PC-9 (cell line): Measurements from ENCODE around the gene ADARB2. TPM values are rescaled to one million over a fixed set of nuclear protein-coding genes. Genes with fewer than 3 reads are reported as not detected.

ENCODE experiments used
- BruUV-seq: library from RNA; stranded (reverse); fragments of 400-500 nt; replicated peaks from 2 replicates; lab custom pipeline; 2021; lab: Mats Ljungman, UMichigan
- CTCF ChIA-PET: fragments of 300-600 bp; sonication (Branson Sonifier 250); formaldehyde crosslinking; loops from one replicate; lab custom pipeline; 2022; ENCODE audit warnings: antibody characterized with exemption; lab: Charles Lee
- POLR2A ChIA-PET: fragments of 300-600 bp; sonication (Branson Sonifier 250); formaldehyde crosslinking; loops from one replicate; lab custom pipeline; 2022; ENCODE audit warnings: antibody characterized with exemption; ENCODE audit not compliant: unreplicated experiment; lab: Charles Lee
- DNase-seq, 2 experiments: peaks; one replicate each; pipeline versions ENCODE4 v3.0.0 to v3.0.0-alpha.2; 2015 to 2022; ENCODE audit warnings: mixed read lengths in 1 of 2
- H2AFZ ChIP-seq: fragments of 200-600 bp; sonication (generic); 2 replicates; pipeline ENCODE4 v1.8.1; 2017; ENCODE audit warnings: antibody characterized with exemption
- H3F3A ChIP-seq: fragments of 200-600 bp; sonication (generic); 2 replicates; pipeline ENCODE4 v1.8.1; 2017; ENCODE audit warnings: antibody characterized with exemption, mild to moderate bottlenecking, low read depth; ENCODE audit not compliant: insufficient read depth
- H3K27ac ChIP-seq: fragments of 200-600 bp; sonication (generic); 2 replicates; pipeline ENCODE4 v1.6.1; 2016; ENCODE audit warnings: mixed run types
- H3K27me3 ChIP-seq: fragments of 200-600 bp; sonication (generic); 2 replicates; pipeline ENCODE4 v1.6.1; 2016; ENCODE audit warnings: low read depth, mixed run types; ENCODE audit not compliant: insufficient read depth
- H3K36me3 ChIP-seq: fragments of 200-600 bp; sonication (generic); 2 replicates; pipeline ENCODE4 v1.6.1; 2016; ENCODE audit warnings: low read depth, mixed run types
- H3K4me1 ChIP-seq: fragments of 200-600 bp; sonication (generic); replicated peaks from 2 replicates; pipeline ENCODE4 v1.6.1; 2016; ENCODE audit warnings: mixed run types; ENCODE audit not compliant: insufficient read depth
- H3K4me2 ChIP-seq: fragments of 200-600 bp; sonication (generic); 2 replicates; pipeline ENCODE4 v1.6.1; 2017; ENCODE audit warnings: mixed run types
- H3K4me3 ChIP-seq: fragments of 200-600 bp; sonication (generic); 2 replicates; pipeline ENCODE4 v1.6.1; 2016; ENCODE audit warnings: mixed run types
- H3K79me2 ChIP-seq: fragments of 200-600 bp; sonication (generic); 2 replicates; pipeline ENCODE4 v1.6.1; 2017; ENCODE audit warnings: low read depth, mixed run types
- H3K9me2 ChIP-seq: fragments of 200-600 bp; sonication (generic); 2 replicates; pipeline ENCODE4 v1.8.1; 2017; ENCODE audit warnings: mild to moderate bottlenecking; ENCODE audit not compliant: insufficient read depth
- H3K9me3 ChIP-seq: fragments of 200-600 bp; sonication (generic); 2 replicates; pipeline ENCODE4 v1.8.1; 2016; ENCODE audit warnings: low read depth; ENCODE audit not compliant: insufficient read depth
- H4K20me1 ChIP-seq: fragments of 200-600 bp; sonication (generic); 2 replicates; pipeline ENCODE4 v1.8.1; 2017; ENCODE audit not compliant: insufficient read depth
- CTCF ChIP-seq: fragments of 200-600 bp; sonication (generic); conservative IDR thresholded peaks from 2 replicates; pipeline ENCODE4 v1.6.1; 2017; ENCODE audit warnings: mixed run types, antibody characterized with exemption, mild to moderate bottlenecking, moderate library complexity
- EZH2 ChIP-seq: fragments of 200-600 bp; sonication (generic); IDR thresholded peaks from 2 replicates; pipeline ENCODE4 v1.8.0; 2017; ENCODE audit warnings: antibody characterized with exemption, low read depth
- intact Hi-C: fragments of 100-400 bp; cut with micrococcal nuclease; formaldehyde crosslinking; loops from one replicate; pipeline ENCODE4 v1.10.0; 2022; ENCODE audit not compliant: unreplicated experiment
- total RNA-seq: library from RNA; stranded (reverse); gene quantifications from 2 replicates; pipeline ENCODE4 v1.2.3, GENCODE V29; 2021

The ADARB2 gene
- total RNA-seq, 1 experiment from 2014 or later: not detected

DNA sequence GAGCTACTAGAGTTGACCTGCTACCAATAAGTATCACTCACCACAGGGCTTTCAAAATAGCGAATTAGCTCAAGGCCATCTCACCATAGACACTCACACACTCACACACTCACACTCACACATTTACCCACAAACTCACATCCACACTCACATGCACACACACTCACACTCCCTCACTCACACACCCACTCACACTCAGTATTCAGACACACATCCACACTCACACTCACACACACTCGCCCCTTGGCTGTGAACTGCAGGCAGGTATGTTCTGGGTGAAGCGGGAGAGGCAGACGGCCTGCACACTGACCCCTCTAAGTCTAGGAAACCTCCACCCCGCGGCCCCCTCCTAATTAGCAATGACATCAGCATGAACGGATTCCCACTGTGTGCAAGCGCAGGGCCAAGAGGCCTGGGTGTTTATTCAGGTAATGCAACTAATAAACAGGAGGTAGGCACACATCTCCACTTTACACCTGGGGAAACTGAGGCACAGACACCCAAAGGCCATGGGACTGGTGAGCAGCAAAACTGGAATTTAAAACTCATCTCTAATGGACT, 94.6 kb downstream of the ADARB2 start:
- Histone ChIP-seq H3K9me2 (no peaks in the 10 kb centered on the region), H2AFZ (no peak overlapping the region), H3F3A (no peaks in the 10 kb centered on the region), H3K4me1 (no peaks in the 10 kb centered on the region), H3K9me3 (no peaks in the 10 kb centered on the region), H3K27me3 (0 out of 2 replicates have a peak, but pooled peaks cover 8% of the 10 kb centered on the region), H3K4me3 (no peak overlapping the region), H3K36me3 (no peaks in the 10 kb centered on the region), H4K20me1 (no peaks in the 10 kb centered on the region), H3K27ac (no peak overlapping the region), H3K4me2 (no peak overlapping the region), H3K79me2 (no peaks in the 10 kb centered on the region)
- intact Hi-C loops: no loop called here
- no TSS peak for BruUV-seq
- CTCF ChIA-PET: no interaction called here
- no peak for TF ChIP-seq EZH2
- POLR2A ChIA-PET: no interaction called here
- DNase-seq: no peak

DNA sequence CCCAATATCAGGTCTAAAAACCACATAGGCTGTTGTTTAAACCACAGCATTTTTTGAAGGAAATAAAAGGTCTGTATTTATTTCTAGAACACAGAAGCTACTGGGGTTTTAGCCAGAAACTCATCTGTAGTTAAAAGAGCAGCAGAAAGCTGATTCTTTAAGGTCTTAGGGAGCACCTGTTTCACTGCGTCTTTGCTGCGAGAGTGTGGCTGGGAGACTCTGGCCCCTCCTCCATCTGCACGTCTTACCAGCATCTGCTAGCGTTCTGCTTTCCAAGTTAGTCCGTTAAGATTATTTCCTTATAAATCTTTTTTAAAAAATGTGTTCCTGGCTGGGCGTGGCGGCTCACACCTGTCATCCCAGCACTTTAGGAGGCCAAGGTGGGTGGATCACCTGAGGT, 95.9 kb downstream of the ADARB2 start:
- DNase-seq: no peak
- no peak overlapping the region for H3K4me2 ChIP-seq
- H4K20me1 ChIP-seq: no peaks in the 10 kb centered on the region
- POLR2A ChIA-PET: no interaction called here
- H3F3A ChIP-seq: no peaks in the 10 kb centered on the region
- no peak overlapping the region for H3K27ac ChIP-seq
- no TSS peak for BruUV-seq
- H3K79me2 ChIP-seq: no peaks in the 10 kb centered on the region
- H3K9me2 ChIP-seq: no peaks in the 10 kb centered on the region
- H3K4me3 ChIP-seq: no peak overlapping the region
- H2AFZ ChIP-seq: no peak overlapping the region
- H3K27me3 ChIP-seq: 0 out of 2 replicates have a peak, but pooled peaks cover 8% of the 10 kb centered on the region
- CTCF ChIA-PET: no interaction called here
- TF ChIP-seq EZH2 (no peak), CTCF (no peak)
- H3K4me1 ChIP-seq: no peaks in the 10 kb centered on the region
- no peaks in the 10 kb centered on the region for H3K9me3 ChIP-seq
- intact Hi-C loops: no loop called here
- no peaks in the 10 kb centered on the region for H3K36me3 ChIP-seq

DNA sequence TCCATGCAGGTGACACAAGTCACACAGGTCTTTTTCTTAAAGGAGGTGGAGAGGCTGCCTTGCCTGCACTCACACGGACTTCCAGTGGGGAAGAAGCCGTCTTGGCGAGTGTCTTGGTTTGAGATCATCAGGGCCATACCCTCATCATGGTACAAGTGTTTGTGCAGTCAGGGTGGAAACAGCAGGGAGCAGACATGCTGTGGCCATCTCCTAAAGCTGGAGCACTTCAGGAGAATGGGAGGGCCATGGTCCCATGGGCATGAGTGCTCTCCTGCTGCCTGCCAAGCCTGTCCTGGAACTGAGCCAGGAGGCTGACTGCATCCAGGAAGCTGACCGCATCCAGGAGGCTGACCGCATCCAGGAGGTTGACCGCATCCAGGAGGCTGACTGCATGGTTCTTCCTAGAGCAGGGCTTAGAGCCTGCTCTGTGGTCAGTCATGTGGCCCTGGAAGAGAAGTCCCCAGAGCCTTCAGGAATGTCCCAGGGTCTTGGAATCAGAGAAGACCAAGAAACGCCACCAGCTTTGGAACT, 98.4 kb downstream of the ADARB2 start:
- TF ChIP-seq EZH2 (no peak), CTCF (no peak)
- CTCF ChIA-PET: no interaction called here
- Histone ChIP-seq H3K79me2 (no peaks in the 10 kb centered on the region), H3K27ac (no peak overlapping the region), H3K9me2 (no peaks in the 10 kb centered on the region), H3K4me1 (no peaks in the 10 kb centered on the region), H3K9me3 (no peaks in the 10 kb centered on the region), H4K20me1 (no peaks in the 10 kb centered on the region), H3F3A (no peaks in the 10 kb centered on the region), H3K27me3 (0 out of 2 replicates have a peak, but pooled peaks cover 19% of the 10 kb centered on the region), H3K4me2 (no peak overlapping the region), H3K36me3 (no peaks in the 10 kb centered on the region), H2AFZ (no peak overlapping the region), H3K4me3 (no peak overlapping the region)
- no peak for DNase-seq
- intact Hi-C loops: no loop called here
- POLR2A ChIA-PET: no interaction called here
- no TSS peak for BruUV-seq

GRCh38 chr10:1635340-1635739, 102.0 kb downstream of the ADARB2 start:
- Histone ChIP-seq H2AFZ (no peak overlapping the region), H3K27ac (no peak overlapping the region), H3K4me3 (no peak overlapping the region), H3K4me1 (no peaks in the 10 kb centered on the region), H3F3A (no peaks in the 10 kb centered on the region), H3K9me2 (no peaks in the 10 kb centered on the region), H3K27me3 (peaks cover 19% of the 10 kb centered on the region; the same call in 1 of the 2 replicates), H4K20me1 (no peaks in the 10 kb centered on the region), H3K36me3 (no peaks in the 10 kb centered on the region), H3K9me3 (no peaks in the 10 kb centered on the region), H3K79me2 (no peaks in the 10 kb centered on the region), H3K4me2 (no peak overlapping the region)
- intact Hi-C loops: no loop called here
- no TSS peak for BruUV-seq
- POLR2A ChIA-PET: no interaction called here
- CTCF ChIA-PET: no interaction called here
- no peak for DNase-seq
- TF ChIP-seq EZH2 (no peak), CTCF (no peak)
